Iris pigment epithelial cell (primary cell): ENCODE data around the gene UBL7.
"Not testable (repeated sequence)": the region's sequence is repeated elsewhere in the genome, so short reads cannot be mapped to it uniquely, and the experiment has no call there.

Experiments used
- DNase-seq: peaks from one replicate; pipeline ENCODE4 v3.0.0-alpha.2; 2011; ENCODE audit warnings: low read depth

Gene UBL7

GRCh38 chr15:74460871-74461846 lies at the start of gene UBL7:
TSS of gene UBL7 (minus strand) at chr15:74461160. CDS start at chr15:74458867, 2,293 bp downstream.
- DNase-seq = peak; percentile 98

GRCh38 chr15:74506515-74506840 lies 45.5 kb upstream of the UBL7 start:
- no peak for DNase-seq

- peak; percentile 18 for DNase-seq
These were observed 45.0 kb upstream of the UBL7 start for GRCh38 chr15:74505837-74506514.

- DNase-seq = no peak
These were observed 43.9 kb upstream of the UBL7 start for GRCh38 chr15:74504836-74505235.

- DNase-seq = no peak
These were observed 43.5 kb upstream of the UBL7 start for GRCh38 chr15:74504418-74504817.

GRCh38 chr15:74502301-74502700 lies 41.3 kb upstream of the UBL7 start:
- no peak for DNase-seq

GRCh38 chr15:74500401-74500800 lies 39.4 kb upstream of the UBL7 start:
- no peak for DNase-seq

GRCh38 chr15:74499366-74499765 lies 38.4 kb upstream of the UBL7 start:
- no peak for DNase-seq

- DNase-seq = no peak
These were observed 36.6 kb upstream of the UBL7 start for GRCh38 chr15:74497584-74497983.

- no peak for DNase-seq
These were observed 35.7 kb upstream of the UBL7 start for GRCh38 chr15:74496648-74497047.

- no peak for DNase-seq
These were observed 29.4 kb upstream of the UBL7 start for GRCh38 chr15:74490339-74490689.

- DNase-seq = peak; percentile 29
These were observed 28.8 kb upstream of the UBL7 start for GRCh38 chr15:74489518-74490338.

- DNase-seq = no peak
These were observed 27.8 kb upstream of the UBL7 start for GRCh38 chr15:74488776-74489175.

- no peak for DNase-seq
These were observed 21.7 kb upstream of the UBL7 start for GRCh38 chr15:74482661-74483060.

- not testable (repeated sequence) for DNase-seq
These were observed 19.4 kb upstream of the UBL7 start for GRCh38 chr15:74480364-74480763.

GRCh38 chr15:74471621-74472020 lies 10.7 kb upstream of the UBL7 start:
- DNase-seq = not testable (repeated sequence)

GRCh38 chr15:74470631-74471395 lies 9.9 kb upstream of the UBL7 start:
- DNase-seq = no peak

GRCh38 chr15:74468341-74469032 lies 7.5 kb upstream of the UBL7 start:
- no peak for DNase-seq

- DNase-seq = no peak
These were observed 5.6 kb upstream of the UBL7 start for GRCh38 chr15:74466570-74466969.

GRCh38 chr15:74464897-74465296 lies 3.9 kb upstream of the UBL7 start:
- DNase-seq = no peak

GRCh38 chr15:74464216-74464615 lies 3.3 kb upstream of the UBL7 start:
- no peak for DNase-seq
